Kidney (tissue), 14 donors: ENCODE measurements around the gene TRIL. TPM values are rescaled to one million over a fixed set of nuclear protein-coding genes. Genes with fewer than 3 reads are reported as not detected.
A peak's percentile ranks its signal among the peaks of the same experiment; 100 is the strongest.

Experiments
- DNase-seq, 5 donors: peaks; one replicate each; pipeline ENCODE4 v3.0.0-alpha.2; 2013 to 2020
- FAIRE-seq: peaks from 2 replicates; lab custom pipeline; 2012; peaks lifted over from hg19 to GRCh38; lab: Jason Lieb, UNC
- H3K27ac ChIP-seq, 2 donors: one replicate each; pipeline ENCODE4 v1.7.0; 2013; ENCODE audit warnings: low read depth in 2 of 2, low read length in 2 of 2, inconsistent platforms in 1 of 2
- H3K27me3 ChIP-seq: one replicate; pipeline ENCODE4 v1.7.1; 2013; ENCODE audit warnings: low read length, inconsistent platforms; ENCODE audit not compliant: control insufficient read depth, insufficient read depth
- H3K36me3 ChIP-seq, 3 donors: one replicate each; pipeline versions ENCODE4 v1.7.0 to v1.7.1; 2013; ENCODE audit warnings: low read length in 3 of 3, control low read depth in 1 of 3, inconsistent platforms in 1 of 3; ENCODE audit not compliant: insufficient read depth in 3 of 3, control insufficient read depth in 2 of 3
- H3K4me1 ChIP-seq, 3 donors: one replicate each; pipeline versions ENCODE4 v1.7.0 to v1.7.1; 2013; ENCODE audit warnings: low read length in 3 of 3, inconsistent platforms in 1 of 3, low read depth in 1 of 3; ENCODE audit not compliant: control insufficient read depth in 2 of 3, insufficient read depth in 2 of 3
- H3K4me3 ChIP-seq, 3 donors: one replicate each; pipeline versions ENCODE4 v1.7.0 to v1.8.1; 2013; ENCODE audit warnings: low read length in 3 of 3, control low read depth in 1 of 3, inconsistent platforms in 1 of 3
- H3K9ac ChIP-seq, 3 donors: one replicate each; pipeline versions ENCODE4 v1.7.0 to v1.7.1; 2013; ENCODE audit warnings: low read length in 3 of 3, control low read depth in 1 of 3, inconsistent platforms in 1 of 3
- H3K9me3 ChIP-seq, 3 donors: one replicate each; pipeline versions ENCODE4 v1.7.0 to v1.7.1; 2013; ENCODE audit warnings: low read length in 3 of 3, control low read depth in 1 of 3, inconsistent platforms in 1 of 3; ENCODE audit not compliant: control insufficient read depth in 2 of 3, insufficient read depth in 1 of 3
- CTCF ChIP-seq: IDR thresholded peaks from 3 replicates; pipeline ENCODE4 v1.5.1; 2012; ENCODE audit warnings: mild to moderate bottlenecking, moderate library complexity, borderline replicate concordance; ENCODE audit not compliant: insufficient read depth; ENCODE audit errors: extremely low read depth
- intact Hi-C: fragments of 100-400 bp; cut with DNase I; formaldehyde crosslinking; loops from one replicate; pipeline ENCODE4 v1.11.1; 2022
- polyA plus RNA-seq: library from polyadenylated mRNA; stranded (reverse); fragments of 350-450 nt; fragmentation: Illumina TruSeq; extraction: RNeasy Lipid Tissue Mini Kit (QIAGEN cat#74804); gene quantifications from one replicate; pipeline ENCODE4 v1.2.3, GENCODE V29; 2014; ENCODE audit warnings: low read depth, low replicate concordance; ENCODE audit not compliant: insufficient read depth
- total RNA-seq: library from RNA; stranded (reverse); fragmentation: NEBNext Ultra II Directional; extraction: Animal tissue kit (Norgen Biotek cat#: 25700); gene quantifications from one replicate; pipeline ENCODE4 v1.2.1, GENCODE V29; 2021
- donor health status: control.
- donor health status: control.
- donor health status: control.
- donor health status: control.
- donor health status: control.
- donor health status: DM: yes; HTN: yes; CAD: no.
- donor health status: Normal renal cell carcinoma (clear cell type).

Gene TRIL
- total and polyA plus RNA-seq, 2 donors from 2014 or later: 4.2 to 6.1 TPM

GRCh38 chr7:28990200-28990960, 32.2 kb upstream of the TRIL start:
- H3K36me3 ChIP-seq: no peaks in the 10 kb centered on the region
- TF ChIP-seq CTCF: no peak
- H3K4me1 ChIP-seq: peaks cover 0 to 4% (median 3%) of the 10 kb centered on the region in 3 donors
- H3K27me3 ChIP-seq: no peaks in the 10 kb centered on the region
- H3K9me3 ChIP-seq: no peaks in the 10 kb centered on the region
- intact Hi-C loops: no loop called here
- FAIRE-seq (no peak), DNase-seq (peak in 1 of 5 donors; percentile 81)
- H3K9ac ChIP-seq: no peak overlapping the region
- no peak overlapping the region for H3K27ac ChIP-seq
- H3K4me3 ChIP-seq: no peak overlapping the region

- Histone ChIP-seq H3K9me3 (no peaks in the 10 kb centered on the region), H3K9ac (no peak overlapping the region), H3K4me1 (peaks cover 0 to 10% (median 3%) of the 10 kb centered on the region in 3 donors), H3K27ac (no peak overlapping the region), H3K36me3 (no peaks in the 10 kb centered on the region), H3K27me3 (no peaks in the 10 kb centered on the region), H3K4me3 (no peak overlapping the region)
- DNase-seq (no peak), FAIRE-seq (no peak)
- TF ChIP-seq CTCF: no peak
- intact Hi-C loops: no loop called here
Measured at GRCh38 chr7:28989211-28989980, 31.3 kb upstream of the TRIL start.

- Histone ChIP-seq H3K36me3 (no peaks in the 10 kb centered on the region), H3K9ac (no peak overlapping the region), H3K27ac (no peak overlapping the region), H3K9me3 (no peaks in the 10 kb centered on the region), H3K27me3 (no peaks in the 10 kb centered on the region), H3K4me1 (peaks cover 0 to 12% (median 3%) of the 10 kb centered on the region in 3 donors), H3K4me3 (no peak overlapping the region)
- DNase-seq: no peak
- intact Hi-C loops: no loop called here
- no peak for TF ChIP-seq CTCF
- no peak for FAIRE-seq
Measured at GRCh38 chr7:28988810-28989209, 30.7 kb upstream of the TRIL start.
